Parathyroid adenoma (tissue), 2 donors: ENCODE data around the gene SOS2.

Source experiments
- H2AFZ ChIP-seq: fragments of 300-600 bp; sonication (generic); one replicate; pipeline ENCODE4 v1.7.0; 2017; ENCODE audit warnings: antibody characterized with exemption, mild to moderate bottlenecking
- H3K27ac ChIP-seq: fragments of 300-600 bp; sonication (generic); one replicate; pipeline ENCODE4 v1.7.0; 2017
- H3K27me3 ChIP-seq: fragments of 300-600 bp; sonication (generic); one replicate; pipeline ENCODE4 v1.7.0; 2017; ENCODE audit warnings: low read length; ENCODE audit not compliant: control insufficient read depth, insufficient read depth
- H3K36me3 ChIP-seq: fragments of 300-600 bp; sonication (generic); one replicate; pipeline ENCODE4 v1.7.0; 2017; ENCODE audit warnings: low read length; ENCODE audit not compliant: control insufficient read depth, insufficient read depth
- H3K4me1 ChIP-seq: fragments of 300-600 bp; sonication (generic); one replicate; pipeline ENCODE4 v1.7.0; 2017; ENCODE audit warnings: control low read depth
- H3K4me2 ChIP-seq: fragments of 300-600 bp; sonication (generic); one replicate; pipeline ENCODE4 v1.7.0; 2017; ENCODE audit warnings: low read length
- H3K4me3 ChIP-seq: fragments of 300-600 bp; sonication (generic); one replicate; pipeline ENCODE4 v1.7.0; 2017; ENCODE audit warnings: low read depth, low read length
- H3K79me2 ChIP-seq: fragments of 300-600 bp; sonication (generic); one replicate; pipeline ENCODE4 v1.7.0; 2017; ENCODE audit warnings: control low read depth
- H3K9ac ChIP-seq: fragments of 300-600 bp; sonication (generic); one replicate; pipeline ENCODE4 v1.7.0; 2017; ENCODE audit warnings: mild to moderate bottlenecking
- H3K9me3 ChIP-seq: fragments of 300-600 bp; sonication (generic); one replicate; pipeline ENCODE4 v1.7.0; 2017; ENCODE audit warnings: low read length; ENCODE audit not compliant: control insufficient read depth
- CTCF ChIP-seq: fragments of 300-600 bp; sonication (generic); IDR thresholded peaks from one replicate; pipeline ENCODE4 v1.7.0; 2017; ENCODE audit warnings: antibody characterized with exemption, mild to moderate bottlenecking
- donor health status: primary hyperparathyroidism.

SOS2 gene

GRCh38 chr14:50231475-50232275 is at the start of gene SOS2:
SOS2 (minus strand) TSS chr14:50231578; CDS start chr14:50231283, 295 bp downstream.
- peak within 1 kb of the TSS; percentile 100 for H2AFZ ChIP-seq
- peak; percentile 14 for TF ChIP-seq CTCF
- H3K27me3 ChIP-seq, result no peaks in the 10 kb centered on the region
- peak within 1 kb of the TSS; percentile 79 for H3K9ac ChIP-seq
- peak within 1 kb of the TSS; percentile 84 for H3K4me3 ChIP-seq
- peaks cover 31% of the 10 kb centered on the region for H3K79me2 ChIP-seq
- H3K36me3 ChIP-seq, result no peaks in the 10 kb centered on the region
- H3K9me3 ChIP-seq, result no peaks in the 10 kb centered on the region
- H3K27ac ChIP-seq, result peak within 1 kb of the TSS; percentile 92
- peaks cover 7% of the 10 kb centered on the region for H3K4me1 ChIP-seq
- H3K4me2 ChIP-seq, result peak within 1 kb of the TSS; percentile 93

DNA sequence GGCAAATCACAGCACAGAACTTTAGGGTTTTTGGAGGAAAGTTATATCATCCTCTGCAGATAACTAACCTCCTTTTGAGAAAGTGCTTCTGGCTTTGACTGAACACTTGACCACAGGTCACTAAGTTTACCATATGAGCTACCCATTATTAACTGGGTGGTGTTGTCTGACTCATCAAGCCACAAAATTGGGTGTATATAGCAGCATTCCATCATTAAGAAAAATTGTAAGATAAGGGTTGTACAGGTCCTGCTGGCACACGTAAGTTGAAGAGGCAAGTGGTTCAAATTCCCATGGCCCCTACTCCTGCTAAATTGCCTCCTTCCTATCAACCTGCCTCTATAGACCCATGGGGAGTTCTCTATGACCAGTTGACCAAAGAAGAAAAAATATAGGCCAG is 41.1 kb upstream of the SOS2 start:
- Histone ChIP-seq H3K27ac (no peak overlapping the region), H3K9ac (no peak overlapping the region), H3K4me2 (no peak overlapping the region), H3K79me2 (no peaks in the 10 kb centered on the region), H3K9me3 (no peaks in the 10 kb centered on the region), H3K4me3 (no peak overlapping the region), H3K36me3 (no peaks in the 10 kb centered on the region), H3K4me1 (no peaks in the 10 kb centered on the region), H2AFZ (no peak overlapping the region), H3K27me3 (no peaks in the 10 kb centered on the region)
- TF ChIP-seq CTCF, result no peak

DNA sequence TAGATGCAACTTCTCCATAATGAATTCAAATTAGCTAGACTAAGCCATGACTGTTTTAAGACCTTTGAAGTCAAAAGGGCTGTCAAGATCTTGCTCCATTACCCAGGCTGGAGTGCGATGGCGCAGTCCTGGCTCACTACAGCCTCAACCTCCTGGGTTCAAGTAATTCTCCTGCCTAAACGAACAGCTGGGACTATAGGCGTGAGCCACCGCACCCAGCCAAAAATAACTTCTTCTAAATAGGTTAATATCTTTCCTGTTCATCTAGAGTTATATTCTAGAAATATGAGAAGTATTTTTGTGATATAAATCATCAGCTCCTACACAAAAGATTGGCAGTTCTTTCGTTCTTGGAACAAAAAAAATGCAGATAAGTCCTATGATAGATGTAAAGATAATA is 39.6 kb upstream of the SOS2 start:
- TF ChIP-seq CTCF, result no peak
- Histone ChIP-seq H3K27ac (no peak overlapping the region), H3K79me2 (no peaks in the 10 kb centered on the region), H3K4me2 (no peak overlapping the region), H3K4me1 (no peaks in the 10 kb centered on the region), H3K36me3 (no peaks in the 10 kb centered on the region), H3K4me3 (no peak overlapping the region), H3K9ac (no peak overlapping the region), H3K9me3 (no peaks in the 10 kb centered on the region), H3K27me3 (no peaks in the 10 kb centered on the region), H2AFZ (no peak overlapping the region)

- no peak overlapping the region for H3K9ac ChIP-seq
- no peak for TF ChIP-seq CTCF
These were observed 33.7 kb upstream of the SOS2 start for GRCh38 chr14:50265029-50265428.

DNA sequence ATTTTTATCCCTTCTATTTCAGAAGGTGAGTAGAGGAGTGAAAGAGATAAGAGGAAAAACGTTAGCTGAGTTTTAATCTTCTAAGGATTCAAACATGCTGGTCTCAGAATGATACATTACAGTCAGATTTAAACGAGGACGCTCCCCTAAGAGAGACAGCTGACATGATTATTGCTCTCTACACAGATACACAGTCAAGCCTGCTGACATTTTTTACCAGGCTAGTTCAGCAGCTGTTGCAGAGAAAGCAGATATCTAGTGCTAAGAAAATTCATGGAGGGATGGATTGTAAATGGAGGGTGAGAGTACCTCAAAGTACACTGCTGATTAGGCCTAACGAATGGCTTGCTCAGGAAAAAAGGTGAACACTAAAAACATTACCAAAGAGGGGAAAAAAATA is 31.9 kb upstream of the SOS2 start:
- no peak for TF ChIP-seq CTCF
- no peak overlapping the region for H3K4me2 ChIP-seq
- no peaks in the 10 kb centered on the region for H3K27me3 ChIP-seq
- H3K27ac ChIP-seq, result no peak overlapping the region
- no peak overlapping the region for H3K4me3 ChIP-seq
- no peaks in the 10 kb centered on the region for H3K36me3 ChIP-seq
- H3K9me3 ChIP-seq, result no peaks in the 10 kb centered on the region
- H3K79me2 ChIP-seq, result no peaks in the 10 kb centered on the region
- no peaks in the 10 kb centered on the region for H3K4me1 ChIP-seq
- no peak overlapping the region for H2AFZ ChIP-seq
- H3K9ac ChIP-seq, result no peak overlapping the region

More at GRCh38 chr14:50265029-50265428, 33.7 kb upstream of the SOS2 start:
- no peak overlapping the region for H3K27ac ChIP-seq
- H3K4me1 ChIP-seq, result no peaks in the 10 kb centered on the region
- no peaks in the 10 kb centered on the region for H3K79me2 ChIP-seq
- H3K27me3 ChIP-seq, result no peaks in the 10 kb centered on the region
- H3K36me3 ChIP-seq, result no peaks in the 10 kb centered on the region
- H3K4me2 ChIP-seq, result no peak overlapping the region
- H2AFZ ChIP-seq, result no peak overlapping the region
- H3K4me3 ChIP-seq, result no peak overlapping the region
- H3K9me3 ChIP-seq, result no peaks in the 10 kb centered on the region
